Measurements from ENCODE around the gene NPHS1.

NPHS1 gene

GRCh38 chr19:35869327-35870123, 17.2 kb upstream of the NPHS1 start (continued):
- no peak for TF ChIP-seq ZNF521 (tag by site-specific recombination; IDR thresholded peaks at IDR 0.05)
- TF ChIP-seq ZNF701 (tag by site-specific recombination; IDR thresholded peaks at IDR 0.05): no peak
- no peak for TF ChIP-seq ZNF175 (tag by site-specific recombination; IDR thresholded peaks at IDR 0.05)
- TF ChIP-seq ZNF488 (tag by site-specific recombination; IDR thresholded peaks at IDR 0.05): no peak
- no peak for TF ChIP-seq ZSCAN16 (tag by site-specific recombination; IDR thresholded peaks at IDR 0.05)
- TF ChIP-seq ZNF791 (tag by site-specific recombination; IDR thresholded peaks at IDR 0.05): no peak
- no peak for TF ChIP-seq ZNF513 (tag by site-specific recombination; IDR thresholded peaks at IDR 0.05)
- no peak for TF ChIP-seq HOXA7 (CRISPR knock-in tag; IDR thresholded peaks at IDR 0.05; ENCODE audit: borderline replicate concordance)
- no peak for TF ChIP-seq ZNF169 (tag by site-specific recombination; IDR thresholded peaks at IDR 0.05)
- no peak for TF ChIP-seq ZBTB11 (tag by site-specific recombination; conservative IDR thresholded peaks at IDR 0.05; ENCODE audit: low read depth)
- peak; percentile 88 for TF ChIP-seq IKZF3 (tag by site-specific recombination; IDR thresholded peaks at IDR 0.05)
- no peak for TF ChIP-seq WT1 (tag by site-specific recombination; IDR thresholded peaks at IDR 0.05)
- no peak for TF ChIP-seq ZNF394 (tag by site-specific recombination; IDR thresholded peaks at IDR 0.05; ENCODE audit: borderline replicate concordance)
- TF ChIP-seq ZNF670 (tag by site-specific recombination; IDR thresholded peaks at IDR 0.05; ENCODE audit: low read depth): no peak
- TF ChIP-seq ZNF830 (tag by site-specific recombination; IDR thresholded peaks at IDR 0.05; ENCODE audit: low read depth): no peak
- TF ChIP-seq KLF7 (tag by site-specific recombination; IDR thresholded peaks at IDR 0.05; ENCODE audit: borderline replicate concordance): peak; percentile 54
- no peak for TF ChIP-seq ZNF184 (tag by site-specific recombination; IDR thresholded peaks at IDR 0.05)
- TF ChIP-seq ZNF132 (tag by site-specific recombination; IDR thresholded peaks at IDR 0.05; ENCODE audit: borderline replicate concordance): no peak
- peak; percentile 40; the same call in 1 of the 2 replicates for TF ChIP-seq ZBTB20 (tag by site-specific recombination; IDR thresholded peaks at IDR 0.05)
- no peak for TF ChIP-seq MEIS1 (CRISPR knock-in tag; IDR thresholded peaks at IDR 0.05; ENCODE audit: borderline replicate concordance)
- TF ChIP-seq ZNF664 (tag by site-specific recombination; IDR thresholded peaks at IDR 0.05): no peak
- no peak for TF ChIP-seq ZNF311 (tag by site-specific recombination; IDR thresholded peaks at IDR 0.05; ENCODE audit: borderline replicate concordance)
- 0 out of 2 replicates have a peak, but pooled peaks have one; percentile 29 for TF ChIP-seq BCL11A (tag by site-specific recombination; IDR thresholded peaks at IDR 0.05; ENCODE audit: low read depth)
- TF ChIP-seq GFI1B (tag by site-specific recombination; IDR thresholded peaks at IDR 0.05): no peak
- TF ChIP-seq ZNF2 (tag by site-specific recombination; IDR thresholded peaks at IDR 0.05): peak; percentile 84
- no peak for TF ChIP-seq ZNF529 (tag by site-specific recombination; IDR thresholded peaks at IDR 0.05; ENCODE audit: insufficient replicate concordance)
- no peak for TF ChIP-seq ZSCAN18 (tag by site-specific recombination; IDR thresholded peaks at IDR 0.05)
- TF ChIP-seq ZNF514 (tag by site-specific recombination; IDR thresholded peaks at IDR 0.05): no peak
- TF ChIP-seq ZBTB26 (tag by site-specific recombination; optimal IDR thresholded peaks at IDR 0.05): peak; percentile 97
- no peak for TF ChIP-seq AEBP2 (tag by site-specific recombination; IDR thresholded peaks at IDR 0.05; ENCODE audit: borderline replicate concordance)

Data from HEK293 (cell line).